Measurements from ENCODE around the gene SLC6A7.

GRCh38 chr5:150166650-150167511 is 23.0 kb upstream of the SLC6A7 start, which contains the start of gene CDX1:
- TF ChIP-seq POLR2A (IDR thresholded peaks at IDR 0.05; ENCODE audit: low read depth, low read length) = no peak
- TF ChIP-seq TAF1 (IDR thresholded peaks at IDR 0.05; ENCODE audit: low read depth, low read length) = no peak
- no peak for TF ChIP-seq POLR2AphosphoS5 (IDR thresholded peaks at IDR 0.05; ENCODE audit: low read depth, low read length)
- no peak for TF ChIP-seq PAX5 (IDR thresholded peaks at IDR 0.05; ENCODE audit: insufficient read depth, low read length, severe bottlenecking)
- no peak for TF ChIP-seq POU2F2 (IDR thresholded peaks at IDR 0.05; ENCODE audit: low read depth, low read length)
- TF ChIP-seq SPI1 (IDR thresholded peaks at IDR 0.05; ENCODE audit: low read depth, low read length) = no peak
